ENCODE data around the gene SPDYE2B. TPM values are rescaled to one million over a fixed set of nuclear protein-coding genes. Genes with fewer than 3 reads are reported as not detected.
"Not testable (repeated sequence)": the region's sequence is repeated elsewhere in the genome, so short reads cannot be mapped to it uniquely, and the experiment has no call there.

SPDYE2B gene
- total and polyA plus RNA-seq, 2 donors: not detected

DNA sequence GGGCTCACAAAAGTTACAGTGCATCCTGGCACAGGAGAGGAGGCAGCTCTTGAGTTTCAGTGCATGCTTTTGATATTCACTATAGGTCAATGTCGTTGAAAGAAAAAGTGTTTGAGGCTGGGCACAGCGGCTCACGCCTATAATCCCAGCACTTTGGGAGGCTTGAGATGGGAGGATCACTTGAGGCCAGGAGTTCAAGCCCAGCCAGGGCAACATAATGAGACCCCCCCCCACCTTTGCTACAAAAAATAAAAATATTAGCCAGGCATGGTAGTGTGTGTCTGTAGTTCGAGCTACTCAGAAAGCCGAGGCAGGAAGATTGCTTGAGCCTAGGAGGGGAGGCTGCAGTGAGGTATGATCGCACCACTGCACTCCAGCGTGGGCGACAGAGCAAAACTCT lies 32.0 kb upstream of the SPDYE2B start:
- DNase-seq (ENCODE audit: extremely low spot score); H3K27ac ChIP-seq (ENCODE audit: low read depth); H3K4me1 ChIP-seq (ENCODE audit: insufficient read depth); H3K36me3 ChIP-seq (ENCODE audit: insufficient read depth); H3K4me3 ChIP-seq (ENCODE audit: low read depth, low read length): not testable (repeated sequence)
- WGBS: 86% methylated on average over 5 of the region's 8 CpGs

DNA sequence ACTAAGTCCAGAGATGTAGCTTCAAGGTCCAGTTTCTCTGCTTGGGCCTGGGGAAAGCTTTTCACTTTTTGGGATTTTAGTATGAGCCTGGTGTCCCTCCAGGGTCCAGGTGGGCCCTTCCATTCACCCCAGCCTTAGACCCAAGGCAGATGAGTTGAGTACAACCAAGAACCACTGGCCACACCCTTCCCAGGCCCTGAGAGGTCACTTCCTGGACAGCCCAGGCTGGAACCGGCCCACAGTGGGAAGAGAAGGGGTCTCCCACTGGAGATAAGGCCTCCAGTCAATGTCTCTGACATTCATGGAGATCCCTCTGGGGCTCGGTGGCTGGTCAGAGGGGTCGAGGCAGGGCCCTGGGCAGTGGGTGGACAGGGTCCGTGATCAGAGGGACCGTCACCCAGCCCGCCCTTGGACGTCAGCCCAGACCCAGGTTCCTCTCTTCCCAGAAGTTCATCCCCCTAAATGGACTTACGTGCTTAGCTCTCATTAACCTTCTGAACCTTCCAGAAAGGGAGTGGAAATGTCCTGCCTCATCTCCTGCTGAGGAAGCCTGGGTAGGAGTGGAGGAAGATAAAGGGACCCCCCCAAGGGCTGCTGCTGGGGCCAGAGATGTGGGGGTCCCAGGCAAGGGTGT lies 22.7 kb upstream of the SPDYE2B start:
- H3K4me1 ChIP-seq (ENCODE audit: insufficient read depth); H3K36me3 ChIP-seq (ENCODE audit: insufficient read depth); DNase-seq (ENCODE audit: extremely low spot score); H3K27ac ChIP-seq (ENCODE audit: low read depth); H3K4me3 ChIP-seq (ENCODE audit: low read depth, low read length): not testable (repeated sequence)
- no CpG with 5 or more reads among the region's 8 CpGs for WGBS

DNA sequence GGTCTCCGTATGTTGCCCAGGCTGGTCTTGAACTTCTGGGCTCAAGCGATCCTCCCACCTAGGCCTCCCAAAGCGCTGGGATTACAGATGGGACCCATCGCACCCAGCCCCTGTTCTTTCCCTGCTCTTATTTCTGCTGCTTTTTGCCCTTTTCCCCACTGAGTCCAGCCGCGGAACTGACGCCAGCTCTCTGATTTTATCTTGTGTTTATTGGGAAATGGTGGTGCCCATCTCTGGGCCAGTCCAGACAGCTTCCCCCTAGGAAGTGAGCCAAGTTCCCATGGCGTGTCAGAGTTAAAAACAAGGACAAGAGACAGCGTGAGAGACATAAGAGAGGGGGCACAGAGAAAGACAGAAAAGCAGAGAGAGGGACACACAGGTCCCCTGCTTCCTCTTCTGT lies 19.5 kb upstream of the SPDYE2B start:
- DNase-seq (ENCODE audit: extremely low spot score); H3K36me3 ChIP-seq (ENCODE audit: insufficient read depth); H3K27ac ChIP-seq (ENCODE audit: low read depth); H3K4me3 ChIP-seq (ENCODE audit: low read depth, low read length); H3K4me1 ChIP-seq (ENCODE audit: insufficient read depth): not testable (repeated sequence)
- WGBS: 77% methylated on average over 5 of the region's 9 CpGs

DNA sequence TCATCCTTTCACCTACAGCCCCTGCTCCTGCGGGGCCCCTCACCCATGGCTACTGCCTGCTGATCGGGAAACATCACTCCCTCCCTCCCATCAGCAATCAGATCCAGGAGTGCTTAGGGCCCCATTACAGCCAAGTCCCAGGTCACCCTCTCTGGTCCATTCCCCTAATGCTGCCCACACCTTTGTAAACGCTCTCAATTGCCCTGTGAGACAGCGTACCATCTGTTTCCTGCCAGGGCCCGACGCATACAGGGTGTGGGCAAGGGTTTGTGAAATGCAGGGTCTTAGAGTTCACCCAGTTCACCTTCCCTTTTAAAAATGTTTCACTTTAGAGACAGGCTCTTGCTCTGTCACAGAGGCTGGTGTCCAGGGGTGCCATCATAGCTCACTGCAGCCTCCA lies 15.8 kb upstream of the SPDYE2B start:
- not testable (repeated sequence) for DNase-seq (ENCODE audit: extremely low spot score); H3K36me3 ChIP-seq (ENCODE audit: insufficient read depth); H3K27ac ChIP-seq (ENCODE audit: low read depth); H3K4me3 ChIP-seq (ENCODE audit: low read depth, low read length); H3K4me1 ChIP-seq (ENCODE audit: insufficient read depth)
- 84% methylated on average over 2 of the region's 6 CpGs for WGBS

DNA sequence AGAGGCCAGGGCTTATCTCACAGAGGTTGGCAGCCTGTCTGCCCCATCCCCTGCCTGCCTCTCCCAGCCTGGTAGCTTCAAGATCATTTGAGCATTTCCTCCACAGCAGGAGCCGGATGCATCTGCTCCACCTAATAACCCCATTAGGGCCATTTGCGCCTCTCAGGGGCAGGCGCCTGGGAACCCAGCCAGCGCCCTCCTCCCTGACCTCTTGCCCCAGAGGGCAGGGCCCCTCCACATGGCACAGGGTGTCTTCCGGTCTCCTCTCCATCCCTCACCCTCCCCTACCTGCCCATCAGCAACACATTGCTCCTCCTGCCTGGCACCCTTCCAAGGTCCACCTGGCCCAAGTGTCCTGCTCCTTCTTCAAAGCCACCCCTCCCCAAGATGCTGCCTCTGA lies 14.8 kb upstream of the SPDYE2B start:
- not testable (repeated sequence) for DNase-seq (ENCODE audit: extremely low spot score); H3K36me3 ChIP-seq (ENCODE audit: insufficient read depth); H3K27ac ChIP-seq (ENCODE audit: low read depth); H3K4me3 ChIP-seq (ENCODE audit: low read depth, low read length); H3K4me1 ChIP-seq (ENCODE audit: insufficient read depth)
- WGBS: 100% methylated on average over 3 of the region's 5 CpGs

DNA sequence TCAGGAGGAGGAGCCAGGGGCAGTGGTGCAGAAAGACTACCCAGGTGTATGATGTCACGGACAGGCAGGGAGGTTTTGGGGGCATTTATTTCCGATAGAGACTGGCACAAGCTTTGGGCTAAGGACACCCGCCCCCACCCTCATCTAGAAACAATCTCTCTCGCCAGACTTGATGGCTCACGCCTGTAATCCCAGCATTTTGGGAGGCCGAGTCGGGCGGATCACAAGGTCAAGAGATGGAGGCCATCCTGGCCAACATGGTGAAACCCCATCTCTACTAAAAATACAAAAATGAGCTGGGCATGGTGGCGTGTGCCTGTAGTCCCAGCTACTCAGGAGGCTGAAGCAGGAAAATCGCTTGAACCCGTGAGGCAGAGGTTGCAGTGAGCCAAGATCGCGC lies 13.2 kb upstream of the SPDYE2B start:
- WGBS: 83% methylated on average over 8 of the region's 13 CpGs
- H3K36me3 ChIP-seq (ENCODE audit: insufficient read depth); DNase-seq (ENCODE audit: extremely low spot score); H3K4me3 ChIP-seq (ENCODE audit: low read depth, low read length); H3K27ac ChIP-seq (ENCODE audit: low read depth); H3K4me1 ChIP-seq (ENCODE audit: insufficient read depth): not testable (repeated sequence)

DNA sequence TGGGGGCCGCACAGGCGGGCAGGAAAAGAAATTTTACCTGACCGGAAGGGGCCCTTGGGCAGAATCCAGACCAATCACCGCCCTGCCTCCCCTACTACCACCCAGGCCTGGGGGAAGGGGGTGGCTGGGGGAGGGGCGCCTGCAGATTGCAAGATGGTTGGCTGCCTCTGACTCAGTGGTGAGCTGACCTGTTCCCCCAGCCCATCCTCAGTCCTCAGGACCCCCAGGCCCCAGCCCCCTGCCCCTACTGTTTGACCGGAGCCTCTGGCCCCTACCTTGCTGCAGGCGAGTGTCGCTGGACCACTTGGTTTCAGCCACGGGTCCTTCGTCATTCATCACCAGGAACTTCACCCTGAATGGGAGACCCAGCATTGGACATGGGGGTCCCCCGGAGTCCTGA lies 11.3 kb upstream of the SPDYE2B start:
- not testable (repeated sequence) for H3K36me3 ChIP-seq (ENCODE audit: insufficient read depth); DNase-seq (ENCODE audit: extremely low spot score); H3K27ac ChIP-seq (ENCODE audit: low read depth); H3K4me1 ChIP-seq (ENCODE audit: insufficient read depth); H3K4me3 ChIP-seq (ENCODE audit: low read depth, low read length)
- WGBS: 89% methylated on average over 7 of the region's 11 CpGs

DNA sequence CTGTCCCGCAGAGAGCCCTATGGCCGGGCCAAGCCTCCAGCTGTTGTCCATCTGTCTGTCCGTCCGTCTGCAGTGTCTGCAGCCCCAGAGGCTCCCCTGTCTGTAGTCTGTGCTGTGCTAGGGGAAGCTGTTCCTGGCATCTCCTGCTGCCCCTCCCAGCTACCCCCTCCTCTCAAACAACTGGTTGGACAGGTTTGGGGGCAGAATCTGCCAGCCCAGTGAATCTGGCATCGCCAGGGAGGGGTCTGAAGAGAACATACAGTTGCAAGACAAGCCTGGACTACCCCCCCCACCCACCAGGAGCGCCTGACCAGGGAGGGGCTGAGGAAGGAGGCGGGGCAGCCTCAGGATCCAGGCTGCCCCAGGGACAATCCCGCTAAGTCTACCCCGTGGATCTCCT lies 7.4 kb upstream of the SPDYE2B start, which contains the start of gene UPK3BL1:
TSS of gene UPK3BL1 (minus strand) at position 101 of the 400 bp plus-strand sequence. CDS start at position 51, 50 bp downstream.
- not testable (repeated sequence) for H3K27ac ChIP-seq (ENCODE audit: low read depth); H3K4me1 ChIP-seq (ENCODE audit: insufficient read depth); H3K36me3 ChIP-seq (ENCODE audit: insufficient read depth); H3K4me3 ChIP-seq (ENCODE audit: low read depth, low read length); DNase-seq (ENCODE audit: extremely low spot score)
- no CpG with 5 or more reads among the region's 9 CpGs for WGBS

DNA sequence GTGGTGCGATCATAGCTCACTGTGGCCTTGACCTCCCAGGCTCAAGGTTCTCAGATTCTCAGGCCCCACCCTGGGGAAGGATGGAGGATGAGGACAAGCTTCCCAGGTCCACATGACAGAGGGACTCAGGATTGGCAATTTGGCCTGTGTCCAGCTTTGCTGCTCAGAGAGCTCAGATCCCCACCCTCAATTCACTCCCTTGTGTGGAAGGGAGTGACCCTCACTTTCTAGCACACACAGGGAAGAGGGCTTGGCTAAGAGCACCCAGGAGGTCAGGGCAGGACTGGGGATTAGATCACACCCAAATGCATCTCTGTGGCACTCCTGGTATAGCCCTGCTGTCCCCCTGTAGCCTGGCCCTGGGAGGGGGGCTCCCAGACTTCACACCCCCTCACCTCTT lies 6.7 kb upstream of the SPDYE2B start:
- not testable (repeated sequence) for H3K4me3 ChIP-seq (ENCODE audit: low read depth, low read length); DNase-seq (ENCODE audit: extremely low spot score); H3K27ac ChIP-seq (ENCODE audit: low read depth); H3K36me3 ChIP-seq (ENCODE audit: insufficient read depth); H3K4me1 ChIP-seq (ENCODE audit: insufficient read depth)
- WGBS: no CpG with 5 or more reads among the region's 1 CpG

DNA sequence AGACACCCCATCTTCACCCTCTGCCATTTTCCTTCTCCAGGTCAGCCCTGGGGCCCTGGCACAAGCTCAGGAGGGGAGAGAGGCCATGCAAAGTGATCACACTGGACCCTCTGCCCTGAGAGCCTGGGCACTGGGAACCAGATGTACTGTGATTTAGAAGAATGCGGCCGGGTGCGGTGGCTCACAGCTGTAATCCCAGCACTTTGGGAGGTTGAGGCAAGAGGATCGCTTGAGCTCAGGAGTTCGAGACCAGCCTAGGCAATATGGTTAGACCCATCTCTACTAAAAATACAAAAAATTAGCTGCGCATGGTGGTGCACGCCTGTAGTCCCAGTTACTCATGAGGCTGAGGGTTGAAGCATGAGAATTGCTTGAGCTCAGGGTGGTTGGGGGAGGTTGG lies 2.3 kb upstream of the SPDYE2B start:
- DNase-seq (ENCODE audit: extremely low spot score); H3K4me3 ChIP-seq (ENCODE audit: low read depth, low read length); H3K27ac ChIP-seq (ENCODE audit: low read depth); H3K36me3 ChIP-seq (ENCODE audit: insufficient read depth); H3K4me1 ChIP-seq (ENCODE audit: insufficient read depth): not testable (repeated sequence)
- WGBS: 96% methylated on average over 5 of the region's 7 CpGs

DNA sequence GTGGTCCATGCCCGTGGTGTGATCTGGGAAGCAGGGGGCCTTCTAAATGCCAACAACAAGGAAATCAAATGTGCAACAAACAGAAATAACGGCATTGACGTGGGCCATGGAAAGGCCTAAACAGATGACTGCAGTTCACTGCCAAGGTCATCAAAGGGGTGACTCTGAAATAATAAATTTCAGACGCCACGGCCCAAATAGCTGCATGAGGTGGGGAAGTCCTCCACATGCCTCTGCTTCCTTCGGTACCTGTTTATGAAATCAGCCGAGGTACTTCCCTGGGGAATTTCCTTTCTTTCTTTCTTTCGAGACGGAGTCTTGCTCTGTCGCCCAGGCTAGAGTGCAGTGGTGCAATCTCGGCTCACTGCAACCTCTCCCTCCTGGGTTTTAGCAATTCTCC lies 14.6 kb downstream of the SPDYE2B start:
- H3K27ac ChIP-seq (ENCODE audit: low read depth); H3K36me3 ChIP-seq (ENCODE audit: insufficient read depth); H3K4me3 ChIP-seq (ENCODE audit: low read depth, low read length); H3K4me1 ChIP-seq (ENCODE audit: insufficient read depth); DNase-seq (ENCODE audit: extremely low spot score): not testable (repeated sequence)
- WGBS: 82% methylated on average over 4 of the region's 11 CpGs

DNA sequence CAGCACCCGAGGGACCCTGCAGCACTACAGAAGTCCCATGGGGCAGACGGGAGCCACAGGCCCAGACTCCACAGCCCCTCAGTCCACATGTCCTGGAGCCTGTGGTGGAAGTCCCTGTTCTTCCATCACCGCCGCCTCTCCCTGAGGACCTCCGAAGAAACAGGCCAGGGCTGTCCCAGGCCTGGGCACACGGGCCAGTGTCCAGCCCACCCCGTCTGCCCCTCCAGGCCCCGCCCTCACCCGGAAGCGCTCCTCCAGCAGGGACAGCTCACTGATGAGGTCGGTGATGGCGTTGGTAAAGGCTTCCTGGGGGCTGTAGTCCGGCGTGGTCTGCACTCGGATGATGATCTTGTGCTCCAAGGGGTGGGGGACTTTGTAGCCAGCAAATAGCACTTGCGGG lies 16.7 kb downstream of the SPDYE2B start:
- no CpG with 5 or more reads among the region's 16 CpGs for WGBS
- H3K4me1 ChIP-seq (ENCODE audit: insufficient read depth); H3K36me3 ChIP-seq (ENCODE audit: insufficient read depth); DNase-seq (ENCODE audit: extremely low spot score); H3K4me3 ChIP-seq (ENCODE audit: low read depth, low read length); H3K27ac ChIP-seq (ENCODE audit: low read depth): not testable (repeated sequence)

DNA sequence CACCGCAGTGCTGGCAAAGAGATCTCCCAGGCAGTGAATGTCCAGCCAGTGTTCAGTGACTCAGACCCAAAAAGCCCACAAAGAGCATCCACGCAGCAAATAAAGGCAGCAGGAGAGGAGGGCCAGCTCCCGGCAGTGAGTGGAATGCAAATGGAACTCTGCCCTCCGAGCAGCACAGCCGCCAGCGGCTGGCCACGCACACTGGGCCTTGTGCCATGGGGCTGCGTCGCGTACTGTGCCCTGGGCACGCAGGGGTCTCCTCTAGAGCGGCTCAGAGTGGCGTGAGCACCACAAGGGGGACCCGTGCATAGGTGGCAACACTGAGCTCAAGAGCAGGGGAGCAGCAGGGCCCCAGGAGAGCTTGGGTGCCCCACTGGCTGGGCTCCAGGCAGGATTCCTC lies 17.4 kb downstream of the SPDYE2B start:
- WGBS: 90% methylated on average over 8 of the region's 14 CpGs
- DNase-seq (ENCODE audit: extremely low spot score); H3K27ac ChIP-seq (ENCODE audit: low read depth); H3K36me3 ChIP-seq (ENCODE audit: insufficient read depth); H3K4me1 ChIP-seq (ENCODE audit: insufficient read depth); H3K4me3 ChIP-seq (ENCODE audit: low read depth, low read length): not testable (repeated sequence)

DNA sequence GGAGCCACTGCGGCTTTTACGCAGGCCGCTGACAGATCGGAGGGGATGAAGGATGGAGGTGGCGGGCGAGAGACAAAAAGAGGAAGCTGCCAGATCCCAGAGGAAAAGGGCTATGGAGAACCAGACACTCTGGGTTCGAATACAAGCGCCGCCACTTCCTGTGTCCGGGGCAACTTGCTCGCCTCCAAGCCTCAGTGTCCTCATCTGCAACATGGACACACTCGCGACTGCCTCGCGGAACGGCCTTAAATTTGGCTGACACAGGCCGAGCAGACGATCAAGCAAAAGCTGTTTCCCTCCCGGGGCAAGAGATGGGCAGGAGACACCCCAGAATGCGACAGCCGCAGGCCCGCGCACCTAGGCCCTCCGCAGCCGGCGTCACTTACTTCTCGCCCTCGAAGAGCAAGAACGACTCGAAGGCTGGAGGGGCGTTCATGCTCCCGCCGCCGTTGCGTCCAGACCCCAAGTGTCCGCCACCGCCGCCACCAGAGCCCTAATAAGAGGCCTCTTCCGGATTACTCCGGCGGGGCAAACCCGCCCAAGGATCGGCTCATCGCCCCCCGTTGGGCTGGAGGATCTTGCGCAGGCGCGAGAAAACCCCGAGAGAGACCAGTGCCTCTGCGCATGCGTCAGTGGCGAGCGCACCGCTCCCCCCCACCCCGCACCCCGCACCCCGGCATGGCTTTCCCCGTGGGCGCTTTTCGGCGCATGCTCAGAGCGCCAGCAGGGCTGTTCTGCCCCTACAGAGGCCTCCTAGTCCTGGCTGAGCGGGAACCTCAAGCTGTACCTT lies 21.2 kb downstream of the SPDYE2B start, which contains the start of gene POLR2J2:
TSS of gene POLR2J2 (minus strand) at position 498 of the 790 bp plus-strand sequence. CDS start at position 436, 62 bp downstream.
- not testable (repeated sequence) for H3K4me1 ChIP-seq (ENCODE audit: insufficient read depth); H3K27ac ChIP-seq (ENCODE audit: low read depth); H3K36me3 ChIP-seq (ENCODE audit: insufficient read depth)
- peak; percentile 80 for DNase-seq (ENCODE audit: extremely low spot score)
- 0% methylated on average over 11 of the region's 63 CpGs for WGBS
- H3K4me3 ChIP-seq (ENCODE audit: low read depth, low read length): peak within 1 kb of the TSS; percentile 25
